Epithelial cell of esophagus (primary cell): ENCODE results near the gene CDH15.
"Not testable (repeated sequence)": the region's sequence is repeated elsewhere in the genome, so short reads cannot be mapped to it uniquely, and the experiment has no call there.

Experiments
- DNase-seq: peaks from one replicate; pipeline ENCODE4 v3.0.0; 2010; ENCODE audit warnings: low read depth
- H3K4me3 ChIP-seq: 2 replicates; pipeline ENCODE4 v1.5.1; 2011; ENCODE audit warnings: mild to moderate bottlenecking, low read length, control low read depth
- CTCF ChIP-seq: IDR thresholded peaks from 2 replicates; pipeline ENCODE4 v1.5.1; 2011; ENCODE audit warnings: low read depth, mild to moderate bottlenecking, low read length, control low read depth, inconsistent platforms; ENCODE audit not compliant: insufficient read depth; ENCODE audit errors: missing control alignments

Gene CDH15

GRCh38 chr16:89233678-89234490 lies 62.3 kb downstream of the CDH15 start:
- H3K4me3 ChIP-seq: no peak overlapping the region
- TF ChIP-seq CTCF: no peak
- DNase-seq: no peak

GRCh38 chr16:89237733-89238132 lies 66.2 kb downstream of the CDH15 start:
- DNase-seq: no peak
- no peak for TF ChIP-seq CTCF
- H3K4me3 ChIP-seq: no peak overlapping the region

GRCh38 chr16:89241187-89242007 lies 69.8 kb downstream of the CDH15 start:
- DNase-seq: peak; percentile 69
- H3K4me3 ChIP-seq: peak overlapping the region; percentile 91
- no peak for TF ChIP-seq CTCF

- TF ChIP-seq CTCF: no peak
- DNase-seq: no peak
- no peak overlapping the region for H3K4me3 ChIP-seq
Measured at GRCh38 chr16:89242795-89243200, 71.2 kb downstream of the CDH15 start.

- DNase-seq: no peak
- TF ChIP-seq CTCF: no peak
- H3K4me3 ChIP-seq: no peak overlapping the region
Measured at GRCh38 chr16:89243664-89244063, 72.1 kb downstream of the CDH15 start.

GRCh38 chr16:89244264-89244663 lies 72.7 kb downstream of the CDH15 start:
- DNase-seq, H3K4me3 ChIP-seq: not testable (repeated sequence)

- no peak for DNase-seq
Measured at GRCh38 chr16:89244754-89245153, 73.2 kb downstream of the CDH15 start.

More at GRCh38 chr16:89244754-89245153, 73.2 kb downstream of the CDH15 start:
- no peak overlapping the region for H3K4me3 ChIP-seq
- no peak for TF ChIP-seq CTCF
